ENCODE results near the gene FUT8. TPM values are rescaled to one million over a fixed set of nuclear protein-coding genes. Genes with fewer than 3 reads are reported as not detected.

FUT8 gene
- total RNA-seq, result 10 to 100 TPM; 56.6 to 98.8 TPM

DNA sequence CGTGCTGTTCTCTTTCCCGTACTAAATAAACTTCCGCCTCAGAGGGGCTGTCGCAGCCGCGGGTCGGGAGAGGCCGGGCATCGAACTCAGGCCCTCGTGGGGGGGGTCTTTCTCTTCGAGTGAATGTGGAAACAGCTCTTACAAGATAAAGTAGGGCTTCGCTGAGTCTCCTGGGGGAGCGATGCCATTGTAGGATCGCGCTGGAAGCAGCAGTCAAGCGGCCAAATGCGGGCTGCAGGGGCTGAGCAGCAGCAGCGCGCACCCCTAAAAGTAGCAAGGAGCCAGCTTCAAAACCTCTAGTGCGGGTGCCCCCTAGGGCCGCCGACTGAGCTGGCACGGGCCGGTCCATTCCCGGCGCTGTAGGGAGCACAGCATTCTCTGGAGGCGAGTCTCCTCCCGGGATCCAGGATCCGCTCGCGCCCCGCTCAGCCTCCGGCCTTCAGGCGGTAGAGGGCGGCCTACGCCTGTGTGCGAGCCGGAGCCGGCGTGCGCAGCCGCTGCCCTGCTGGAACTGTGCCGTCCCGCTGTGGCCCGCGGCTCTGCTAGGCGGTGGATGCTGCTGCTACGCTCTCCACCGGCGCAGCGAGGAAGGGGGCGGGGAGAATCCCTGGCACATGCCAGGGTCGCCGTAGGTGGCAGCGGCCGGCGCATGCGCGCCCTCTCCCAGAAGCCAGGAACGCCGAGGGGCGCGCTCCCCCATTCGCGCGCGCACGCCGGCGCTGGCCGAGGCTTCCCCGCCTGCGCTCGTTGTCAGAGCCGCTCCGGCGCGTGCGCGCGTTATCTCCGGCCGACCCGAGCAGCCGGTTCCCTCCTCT, at the start of gene FUT8:
TSS of gene FUT8 (plus strand) at position 699 of the 815 bp plus-strand sequence. CDS start 148,834 bp downstream, outside the sequence.
- H3K36me3 Mint-ChIP-seq, result peaks cover 0 to 4% of the 10 kb centered on the region in 2 donors
- no peaks in the 10 kb centered on the region for H3K9me3 Mint-ChIP-seq
- H3K27ac Mint-ChIP-seq, result peak within 1 kb of the TSS; percentile 81 to 98
- ATAC-seq (peak; percentile 85 to 89), DNase-seq (ENCODE audit: low spot score in 2 of 2) (peak; percentile 90 to 94)

DNA sequence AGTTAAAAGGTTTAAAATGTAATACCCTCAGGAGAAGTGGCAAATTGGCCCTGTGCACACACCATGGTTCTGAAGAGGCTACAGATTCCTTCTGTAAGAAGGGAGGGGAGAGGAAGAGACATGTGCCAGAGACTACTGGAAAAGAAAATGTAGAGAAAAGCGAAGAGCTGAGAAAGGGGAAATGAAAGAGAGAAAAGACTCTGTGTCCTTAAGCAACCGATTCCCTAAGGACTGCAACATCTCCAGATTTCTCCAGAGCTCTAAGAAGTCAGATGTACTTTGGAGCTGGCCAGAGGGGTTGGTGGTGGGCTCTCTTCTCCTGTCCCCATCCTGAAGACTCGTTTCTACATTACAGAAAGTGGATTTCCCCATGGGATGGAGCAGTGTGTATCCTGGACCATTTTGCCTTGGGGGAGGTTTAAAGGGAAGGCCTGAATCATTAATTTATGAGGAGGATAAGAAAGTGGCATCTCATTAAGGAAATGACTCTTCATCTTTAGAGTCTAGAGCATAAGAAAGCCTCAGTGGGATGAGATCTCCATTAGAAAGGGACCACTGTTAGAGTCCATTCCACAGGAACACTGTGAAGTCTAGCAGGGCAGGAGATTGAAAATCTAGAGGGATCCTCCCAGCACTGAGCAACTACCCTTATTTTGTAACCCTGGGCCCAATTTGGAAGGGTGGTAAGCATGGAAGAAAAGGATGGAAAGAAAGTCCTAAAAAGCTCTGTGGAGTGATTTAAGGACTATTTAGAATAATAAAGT, 45.5 kb upstream of the FUT8 start:
- DNase-seq (ENCODE audit: low spot score in 2 of 2) (no peak), ATAC-seq (no peak)
- H3K36me3 Mint-ChIP-seq, result peaks cover 2 to 34% of the 10 kb centered on the region in 2 donors
- no peaks in the 10 kb centered on the region for H3K9me3 Mint-ChIP-seq
- H3K27ac Mint-ChIP-seq, result peak overlapping the region; percentile 4 to 50

DNA sequence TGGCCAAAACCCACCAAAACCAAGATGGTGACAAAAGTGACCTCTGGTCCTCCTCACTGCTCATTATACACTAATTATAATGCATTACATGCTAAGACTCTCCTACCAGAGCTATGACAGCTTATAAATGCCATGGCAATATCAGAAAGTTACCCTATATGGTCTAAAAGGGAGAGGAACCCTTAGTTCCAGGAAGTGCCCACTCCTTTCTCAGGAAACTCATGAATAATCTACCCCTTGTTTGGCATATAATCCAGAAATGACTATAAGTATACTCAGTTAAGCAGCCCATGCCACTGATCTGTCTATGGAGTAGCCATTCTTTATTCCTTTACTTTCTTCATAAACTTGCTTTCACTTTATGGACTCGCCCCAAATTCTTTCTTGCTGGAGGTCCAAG, 43.0 kb upstream of the FUT8 start:
- peaks cover 0 to 47% of the 10 kb centered on the region in 2 donors for H3K36me3 Mint-ChIP-seq
- no peaks in the 10 kb centered on the region for H3K9me3 Mint-ChIP-seq
- DNase-seq (ENCODE audit: low spot score in 2 of 2) (no peak), ATAC-seq (peak; percentile 93 to 95)
- peak overlapping the region; percentile 52 to 67 for H3K27ac Mint-ChIP-seq

DNA sequence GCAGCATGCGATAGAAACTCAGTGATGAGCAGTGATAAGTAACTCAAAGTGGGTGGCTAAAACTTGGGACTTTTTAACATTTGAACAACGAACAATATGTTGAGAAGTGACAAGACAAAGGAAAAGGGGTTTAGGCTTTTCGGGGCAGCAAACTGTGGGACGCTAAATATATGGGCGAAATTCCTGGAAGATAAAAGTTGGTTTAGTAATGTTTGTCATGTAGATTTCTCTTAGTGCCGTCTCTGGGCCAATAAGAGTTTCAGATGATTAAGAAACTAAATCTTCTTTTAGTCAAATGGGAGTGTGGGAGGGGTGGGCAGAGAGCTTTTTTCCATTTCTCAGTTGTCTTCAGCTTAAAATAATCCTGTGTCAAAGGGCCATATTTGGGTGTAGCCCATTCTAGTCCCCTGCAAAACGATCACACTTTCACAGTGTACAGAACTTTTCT, 41.7 kb upstream of the FUT8 start:
- no peaks in the 10 kb centered on the region for H3K9me3 Mint-ChIP-seq
- no peak for DNase-seq (ENCODE audit: low spot score in 2 of 2)
- H3K27ac Mint-ChIP-seq, result no peak overlapping the region
- ATAC-seq, result peak; percentile 10 to 33
- peaks cover 0 to 46% of the 10 kb centered on the region in 2 donors for H3K36me3 Mint-ChIP-seq

DNA sequence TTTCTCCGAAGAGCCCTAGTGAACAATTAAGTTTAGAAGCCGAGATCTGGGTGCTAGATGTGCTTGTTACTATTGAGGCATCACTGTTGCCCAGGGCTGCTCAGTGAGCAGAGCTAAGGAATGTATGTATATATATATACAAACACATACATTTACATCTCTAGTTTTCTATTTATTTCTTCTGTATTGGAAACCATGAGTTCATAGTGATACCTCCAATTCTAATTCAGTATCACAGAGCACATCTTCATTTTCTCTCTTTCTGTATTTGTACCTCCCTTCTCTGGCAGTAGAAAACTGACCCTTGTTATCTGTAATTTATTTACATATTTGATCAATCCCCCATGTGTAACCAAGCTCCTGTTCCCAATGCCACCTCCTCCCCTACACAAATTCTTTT, 40.7 kb upstream of the FUT8 start:
- ATAC-seq, result no peak
- H3K36me3 Mint-ChIP-seq, result peaks cover 0 to 56% of the 10 kb centered on the region in 2 donors
- no peaks in the 10 kb centered on the region for H3K9me3 Mint-ChIP-seq
- H3K27ac Mint-ChIP-seq, result peak overlapping the region in 1 of 2 donors; percentile 33
- no peak for DNase-seq (ENCODE audit: low spot score in 2 of 2)

DNA sequence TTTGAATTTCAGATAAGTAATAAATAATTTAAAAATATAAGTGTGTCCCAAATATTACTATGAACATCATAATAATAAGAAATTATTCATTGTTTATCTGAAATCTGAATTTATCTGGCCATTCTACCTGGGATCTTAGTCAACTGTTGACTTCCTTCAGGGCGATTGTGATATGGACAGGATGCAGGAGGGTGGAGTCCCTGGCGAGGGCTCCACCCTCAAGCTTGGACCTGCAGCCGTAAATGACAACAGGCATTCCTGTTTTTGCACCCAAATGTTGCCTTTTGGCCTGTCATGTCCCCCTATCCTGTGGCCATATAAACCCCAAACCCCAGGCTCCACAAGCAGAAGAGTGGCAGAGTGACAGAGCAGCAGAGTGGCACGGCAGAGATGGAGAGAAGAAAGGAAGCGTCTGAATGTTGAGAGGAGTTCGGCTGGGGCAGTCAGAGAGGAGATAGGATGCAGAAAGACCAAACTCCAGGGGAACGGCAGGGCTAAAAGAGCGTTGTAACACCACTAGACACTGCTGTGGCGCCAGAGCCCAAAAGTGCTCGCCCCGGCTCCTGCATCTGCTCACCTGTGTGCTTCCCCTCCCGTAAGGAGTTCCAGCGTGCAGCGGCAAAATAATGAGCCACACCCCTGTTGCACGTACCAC, 39.4 kb upstream of the FUT8 start:
- Mint-ChIP-seq H3K36me3 (peaks cover 0 to 69% of the 10 kb centered on the region in 2 donors), H3K27ac (peak overlapping the region in 1 of 2 donors; percentile 65), H3K9me3 (no peaks in the 10 kb centered on the region)
- DNase-seq (ENCODE audit: low spot score in 2 of 2) (no peak), ATAC-seq (no peak)

DNA sequence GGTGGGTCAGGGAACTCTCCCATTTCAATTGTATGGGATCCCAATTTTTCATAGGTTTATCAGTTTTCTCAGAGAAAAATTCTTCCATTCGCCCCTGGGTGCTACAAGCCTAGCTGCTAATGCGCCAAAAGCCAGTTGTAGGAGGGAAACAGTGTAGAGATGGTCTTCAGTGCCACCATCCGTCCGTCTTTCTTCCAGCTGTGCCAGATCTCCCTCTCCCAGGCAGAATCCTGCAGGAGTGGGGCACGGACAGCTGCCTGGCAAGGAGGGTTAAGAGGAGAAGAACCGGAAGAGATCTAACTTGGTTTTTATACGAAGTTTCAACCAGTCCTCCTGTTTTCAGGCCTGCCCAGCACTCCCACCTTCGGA, 38.9 kb upstream of the FUT8 start:
- no peak for DNase-seq (ENCODE audit: low spot score in 2 of 2)
- ATAC-seq, result no peak
- Mint-ChIP-seq H3K9me3 (no peaks in the 10 kb centered on the region), H3K36me3 (peaks cover 0 to 74% of the 10 kb centered on the region in 2 donors), H3K27ac (no peak overlapping the region)

DNA sequence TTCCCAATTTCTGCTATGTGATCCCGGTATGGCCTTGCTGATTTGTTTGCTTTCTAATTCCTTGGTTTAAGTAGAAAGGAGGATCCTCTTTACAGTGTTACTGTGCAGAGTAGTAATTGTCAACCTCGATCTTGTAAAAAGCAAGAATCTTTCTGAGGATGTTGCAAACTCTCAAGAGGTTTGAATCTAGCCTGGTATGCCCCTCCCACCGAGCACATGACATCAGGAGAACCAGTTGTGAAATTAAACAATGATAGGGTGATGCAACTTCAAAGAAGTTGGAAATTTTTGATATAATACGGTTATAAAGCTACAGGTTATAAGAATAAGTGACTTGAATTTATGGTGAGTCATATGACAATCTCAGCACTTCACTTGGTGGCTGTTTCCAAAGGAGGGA, 35.0 kb upstream of the FUT8 start:
- H3K9me3 Mint-ChIP-seq, result peaks cover 5 to 6% of the 10 kb centered on the region in 2 donors
- H3K27ac Mint-ChIP-seq, result no peak overlapping the region

DNA sequence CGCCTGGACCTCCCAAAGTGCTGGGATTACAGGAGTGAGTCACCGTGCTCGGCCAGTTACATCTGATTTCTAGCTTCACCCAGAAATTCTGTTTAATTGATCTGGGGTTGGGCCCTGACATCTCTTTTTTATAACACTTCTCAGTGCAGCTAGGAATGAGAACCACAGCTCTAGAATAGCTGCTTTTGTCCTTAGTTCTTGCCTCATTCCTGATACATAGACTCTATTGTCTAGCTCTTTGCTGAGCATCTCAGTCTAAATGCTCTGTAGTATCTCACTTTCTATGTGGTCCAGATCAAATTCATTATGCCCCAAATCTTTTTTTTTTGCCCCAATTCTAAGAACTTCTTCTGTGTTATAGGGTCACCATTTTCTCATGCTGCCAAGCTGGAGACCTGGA, 29.9 kb upstream of the FUT8 start:
- no peak overlapping the region for H3K27ac Mint-ChIP-seq
- DNase-seq (ENCODE audit: low spot score in 2 of 2) (no peak), ATAC-seq (no peak)
- peaks cover 7 to 65% of the 10 kb centered on the region in 2 donors for H3K36me3 Mint-ChIP-seq
- H3K9me3 Mint-ChIP-seq, result peaks cover 5 to 11% of the 10 kb centered on the region in 2 donors

More for the DNA sequence above, 35.0 kb upstream of the FUT8 start:
- DNase-seq (ENCODE audit: low spot score in 2 of 2) (no peak), ATAC-seq (no peak)
- H3K36me3 Mint-ChIP-seq, result peaks cover 7 to 90% of the 10 kb centered on the region in 2 donors

DNA sequence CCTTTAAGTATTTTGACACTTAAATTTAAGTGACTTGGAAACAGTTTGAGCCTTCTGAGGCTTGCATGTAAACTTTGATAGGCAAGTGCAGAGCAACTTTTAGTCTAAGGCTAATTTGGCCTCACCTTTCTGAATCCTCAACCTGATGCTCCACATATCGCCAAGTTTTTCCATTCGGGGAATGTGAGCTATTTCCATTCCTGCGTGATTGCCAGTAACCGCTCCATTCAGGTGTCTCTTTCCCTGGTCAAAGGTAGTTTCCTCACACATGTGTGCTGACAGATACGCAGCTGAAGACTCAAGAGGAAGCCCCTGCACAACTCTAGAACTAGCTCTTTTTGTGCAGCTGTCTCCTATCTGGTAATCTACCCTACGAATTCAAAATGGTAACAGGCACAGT, 25.4 kb upstream of the FUT8 start:
- Mint-ChIP-seq H3K27ac (no peak overlapping the region), H3K9me3 (peaks cover 0 to 4% of the 10 kb centered on the region in 2 donors), H3K36me3 (peaks cover 0 to 32% of the 10 kb centered on the region in 2 donors)
- no peak for DNase-seq (ENCODE audit: low spot score in 2 of 2)
- no peak for ATAC-seq

DNA sequence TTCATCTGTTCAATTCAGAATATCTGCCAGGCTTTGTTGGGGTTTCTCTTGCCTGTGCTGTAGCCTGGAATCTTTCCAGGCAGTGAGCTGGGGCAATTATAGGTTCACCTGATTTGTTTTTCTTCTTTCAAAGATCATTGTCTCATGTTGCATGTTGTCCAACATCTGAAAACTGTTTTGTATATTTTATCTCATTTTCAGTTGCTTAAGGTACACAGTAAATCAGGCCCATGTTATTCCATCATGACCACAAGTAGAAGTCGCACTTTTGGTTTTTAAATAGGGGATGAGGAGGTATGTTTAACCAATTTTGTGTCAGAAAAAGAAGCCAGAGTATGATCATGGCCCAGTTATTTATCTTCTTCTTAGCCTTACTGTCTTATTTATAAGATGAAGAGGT, 24.9 kb upstream of the FUT8 start:
- Mint-ChIP-seq H3K36me3 (peaks cover 0 to 33% of the 10 kb centered on the region in 2 donors), H3K27ac (no peak overlapping the region), H3K9me3 (peaks cover 0 to 4% of the 10 kb centered on the region in 2 donors)
- DNase-seq (ENCODE audit: low spot score in 2 of 2) (no peak), ATAC-seq (no peak)

DNA sequence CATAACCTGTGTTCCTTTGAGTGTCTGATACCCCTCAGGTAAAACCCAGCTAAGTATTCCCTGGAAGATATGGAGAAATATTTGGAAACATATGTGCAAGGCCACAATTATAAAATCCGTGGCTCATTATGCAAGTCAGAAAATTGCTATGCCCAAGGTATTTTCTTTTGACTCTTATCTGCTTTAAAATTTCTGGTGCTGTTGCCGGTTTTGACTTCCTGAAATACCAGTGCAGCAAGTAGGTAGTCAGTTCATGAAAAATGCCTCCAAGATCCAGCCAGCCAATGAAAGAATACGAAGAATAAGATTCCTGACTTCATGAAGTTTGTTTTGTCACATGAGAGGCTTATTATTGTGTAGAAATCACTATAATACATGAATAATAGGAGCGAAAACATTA, 20.2 kb upstream of the FUT8 start:
- DNase-seq (ENCODE audit: low spot score in 2 of 2) (no peak), ATAC-seq (no peak)
- no peak overlapping the region for H3K27ac Mint-ChIP-seq
- peaks cover 18 to 62% of the 10 kb centered on the region in 2 donors for H3K36me3 Mint-ChIP-seq
- H3K9me3 Mint-ChIP-seq, result peaks cover 13 to 26% of the 10 kb centered on the region in 2 donors

DNA sequence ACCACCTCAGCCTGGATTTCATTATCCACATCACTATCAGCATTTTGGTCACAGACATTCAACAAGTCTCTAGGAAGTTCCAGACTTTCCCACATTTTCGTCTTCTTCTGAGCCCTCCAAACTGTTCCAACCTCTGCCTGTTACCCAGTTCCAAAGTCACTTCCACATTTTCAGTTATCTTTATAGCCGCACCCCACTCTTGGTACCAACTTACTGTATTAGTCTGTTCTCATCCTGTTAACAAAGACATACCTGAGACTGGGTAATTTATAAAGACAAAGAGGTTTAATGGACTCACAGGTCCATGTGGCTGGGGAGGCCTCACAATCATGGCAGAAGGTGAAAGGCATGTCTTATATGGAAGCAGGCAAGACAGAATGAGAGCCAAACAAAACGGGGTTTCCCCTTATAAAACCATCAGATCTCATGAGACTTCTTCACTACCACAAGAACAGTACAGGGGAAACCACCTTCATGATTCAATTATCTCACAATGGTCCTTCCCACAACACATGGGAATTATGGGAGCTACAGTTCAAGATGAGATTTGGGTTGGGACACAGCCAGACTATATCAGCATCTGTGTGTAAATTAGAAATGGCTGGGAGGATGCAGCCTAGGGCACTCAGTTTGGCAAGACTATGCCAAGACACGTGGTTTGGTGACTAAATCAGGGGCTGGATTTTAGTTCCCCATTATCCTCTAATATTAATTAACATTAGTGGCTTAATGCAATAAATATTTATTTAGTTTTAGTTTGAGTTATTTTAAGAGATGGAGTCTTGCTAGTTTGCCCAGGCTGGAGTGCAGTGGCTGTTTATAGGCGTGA, 16.2 kb upstream of the FUT8 start:
- peak overlapping the region in 1 of 2 donors; percentile 71 for H3K27ac Mint-ChIP-seq
- peaks cover 18 to 67% of the 10 kb centered on the region in 2 donors for H3K36me3 Mint-ChIP-seq
- ATAC-seq, result peak in 1 of 2 donors; percentile 77
- no peak for DNase-seq (ENCODE audit: low spot score in 2 of 2)
- peaks cover 13 to 26% of the 10 kb centered on the region in 2 donors for H3K9me3 Mint-ChIP-seq

DNA sequence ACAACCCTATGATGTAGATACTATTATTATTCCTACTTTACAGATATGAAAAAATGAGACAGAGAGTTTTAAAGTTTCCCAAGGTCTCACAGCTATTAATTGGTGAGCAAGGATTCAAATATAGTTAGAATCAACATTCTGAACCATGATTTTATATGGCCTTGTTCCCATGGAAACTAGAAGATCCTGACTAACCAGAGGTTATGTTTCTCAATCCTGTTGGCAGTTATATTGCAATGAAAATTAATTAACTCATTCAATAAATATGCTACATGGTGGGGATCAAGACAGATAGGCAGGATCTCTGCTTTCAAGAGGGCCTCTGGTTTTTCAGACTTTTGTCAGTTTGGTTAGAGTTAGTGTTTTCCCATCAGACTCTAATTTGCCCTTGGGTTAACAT, 9.3 kb upstream of the FUT8 start:
- ATAC-seq (no peak), DNase-seq (ENCODE audit: low spot score in 2 of 2) (no peak)
- Mint-ChIP-seq H3K9me3 (no peaks in the 10 kb centered on the region), H3K36me3 (peaks cover 0 to 23% of the 10 kb centered on the region in 2 donors), H3K27ac (no peak overlapping the region)

DNA sequence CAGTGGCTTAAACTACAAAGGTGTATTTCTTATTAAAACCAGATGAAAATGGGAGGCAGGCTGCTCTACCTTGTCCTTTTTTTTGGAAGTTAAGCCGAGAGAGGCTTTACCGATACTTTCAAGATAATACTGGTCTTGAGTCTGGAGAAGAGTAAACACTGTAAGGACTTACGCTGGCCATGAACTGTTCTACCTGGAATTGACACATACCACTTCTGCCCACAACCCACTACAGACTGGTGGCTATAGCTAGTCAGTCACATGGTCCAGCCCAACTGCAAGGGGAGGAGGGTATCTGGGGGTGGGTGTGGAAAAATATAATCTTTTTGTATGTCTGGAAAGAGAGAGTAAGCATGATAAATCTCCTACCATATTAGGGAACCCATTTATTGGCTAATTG, 4.4 kb upstream of the FUT8 start:
- no peak overlapping the region for H3K27ac Mint-ChIP-seq
- ATAC-seq (no peak), DNase-seq (ENCODE audit: low spot score in 2 of 2) (no peak)
- no peaks in the 10 kb centered on the region for H3K9me3 Mint-ChIP-seq
- peaks cover 4 to 13% of the 10 kb centered on the region in 2 donors for H3K36me3 Mint-ChIP-seq

DNA sequence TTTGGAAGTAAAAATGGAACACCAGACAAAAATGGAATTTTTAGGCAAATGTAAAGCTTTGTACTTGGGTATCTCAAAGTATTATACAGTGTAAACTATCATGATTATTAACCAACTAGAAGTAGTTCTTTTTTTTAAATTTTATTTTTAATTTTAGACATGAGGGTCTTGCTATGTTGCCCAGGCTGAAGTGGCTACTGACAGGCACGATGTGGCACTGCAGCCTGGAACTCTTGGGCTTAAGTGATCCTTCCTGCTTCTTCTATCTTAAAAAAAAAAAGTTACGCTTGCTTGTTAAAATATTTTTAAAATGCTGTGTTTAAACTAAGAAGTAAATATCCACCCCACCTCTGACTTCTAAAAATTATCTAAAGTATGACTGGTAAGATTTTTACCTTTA, 1.9 kb upstream of the FUT8 start:
- DNase-seq (ENCODE audit: low spot score in 2 of 2) (no peak), ATAC-seq (no peak)
- Mint-ChIP-seq H3K27ac (peak overlapping the region in 1 of 2 donors; percentile 81), H3K36me3 (peaks cover 4 to 12% of the 10 kb centered on the region in 2 donors), H3K9me3 (no peaks in the 10 kb centered on the region)
